Activated naive CD8-positive, alpha-beta T cell treated with anti-CD3 and anti-CD28 coated beads, Interleukin-2, amount 10 ng/mL, durations not matched to agents 7 days and 5 days (primary cell): Measurements from ENCODE around the gene AHI1. TPM values are rescaled to one million over a fixed set of nuclear protein-coding genes. Genes with fewer than 3 reads are reported as not detected.

Source experiments
- ATAC-seq: fragments of 150-1000 bp; cut with Tn5 transposase; one replicate; pipeline ENCODE4 v1.10.0; 2021; ENCODE audit warnings: low read depth, moderate library complexity
- POLR2A ChIA-PET: fragments of 350-600 bp; sonication (Branson Sonifier 250); formaldehyde crosslinking; loops from one replicate; lab custom pipeline; 2021; ENCODE audit warnings: antibody characterized with exemption; lab: Charles Lee
- DNase-seq: peaks from one replicate; pipeline ENCODE4 v3.0.0; 2021
- H3K27ac Mint-ChIP-seq: one replicate; pipeline ENCODE4 v1.8.0; 2022; ENCODE audit warnings: mild to moderate bottlenecking, mixed read lengths
- H3K27me3 Mint-ChIP-seq: one replicate; pipeline ENCODE4 v1.8.0; 2022; ENCODE audit warnings: mild to moderate bottlenecking, moderate library complexity, mixed read lengths
- H3K36me3 Mint-ChIP-seq: one replicate; pipeline ENCODE4 v1.8.0; 2021; ENCODE audit warnings: mild to moderate bottlenecking, mixed read lengths
- H3K4me1 Mint-ChIP-seq: one replicate; pipeline ENCODE4 v1.8.0; 2021; ENCODE audit warnings: mixed read lengths
- H3K4me3 Mint-ChIP-seq: one replicate; pipeline ENCODE4 v1.8.0; 2022; ENCODE audit warnings: mild to moderate bottlenecking, moderate library complexity, mixed read lengths
- H3K9me3 Mint-ChIP-seq: one replicate; pipeline ENCODE4 v1.8.0; 2021; ENCODE audit warnings: mixed read lengths
- total RNA-seq, 2 experiments: library from RNA; stranded (reverse); gene quantifications; one replicate each; pipeline ENCODE4 v1.2.3, GENCODE V29; 2021

Gene AHI1
- total RNA-seq, 2 experiments from 2014 or later = 19.9 to 21.4 TPM

- H3K4me3 Mint-ChIP-seq = no peak overlapping the region
- H3K9me3 Mint-ChIP-seq = no peaks in the 10 kb centered on the region
- ATAC-seq (no peak), DNase-seq (no peak)
- H3K4me1 Mint-ChIP-seq = no peaks in the 10 kb centered on the region
- POLR2A ChIA-PET = no interaction called here
- no peak overlapping the region for H3K27ac Mint-ChIP-seq
- no peaks in the 10 kb centered on the region for H3K36me3 Mint-ChIP-seq
- H3K27me3 Mint-ChIP-seq = peaks cover 2% of the 10 kb centered on the region
These were observed 222.8 kb downstream of the AHI1 start for GRCh38 chr6:135274561-135275293.

- POLR2A ChIA-PET = no interaction called here
- Mint-ChIP-seq H3K27me3 (peaks cover 2% of the 10 kb centered on the region), H3K9me3 (no peaks in the 10 kb centered on the region), H3K4me1 (no peaks in the 10 kb centered on the region), H3K27ac (no peak overlapping the region), H3K4me3 (no peak overlapping the region), H3K36me3 (no peaks in the 10 kb centered on the region)
- ATAC-seq (no peak), DNase-seq (no peak)
These were observed 225.9 kb downstream of the AHI1 start for GRCh38 chr6:135271626-135272025.

GRCh38 chr6:135270676-135271536 is 226.6 kb downstream of the AHI1 start:
- DNase-seq = no peak
- H3K36me3 Mint-ChIP-seq = no peaks in the 10 kb centered on the region
- no peaks in the 10 kb centered on the region for H3K9me3 Mint-ChIP-seq
- peaks cover 2% of the 10 kb centered on the region for H3K27me3 Mint-ChIP-seq
- no peak for ATAC-seq
- POLR2A ChIA-PET = no interaction called here
- H3K4me1 Mint-ChIP-seq = no peaks in the 10 kb centered on the region
- no peak overlapping the region for H3K4me3 Mint-ChIP-seq
- H3K27ac Mint-ChIP-seq = no peak overlapping the region

GRCh38 chr6:135269481-135269891 is 228.1 kb downstream of the AHI1 start:
- H3K4me1 Mint-ChIP-seq = no peaks in the 10 kb centered on the region
- H3K27me3 Mint-ChIP-seq = no peaks in the 10 kb centered on the region
- H3K27ac Mint-ChIP-seq = no peak overlapping the region
- H3K36me3 Mint-ChIP-seq = no peaks in the 10 kb centered on the region
- DNase-seq (no peak), ATAC-seq (no peak)
- POLR2A ChIA-PET = no interaction called here
- H3K4me3 Mint-ChIP-seq = no peak overlapping the region
- H3K9me3 Mint-ChIP-seq = peaks cover 3% of the 10 kb centered on the region

GRCh38 chr6:135268740-135269139 is 228.8 kb downstream of the AHI1 start:
- Mint-ChIP-seq H3K4me3 (no peak overlapping the region), H3K36me3 (no peaks in the 10 kb centered on the region), H3K9me3 (peaks cover 3% of the 10 kb centered on the region), H3K4me1 (no peaks in the 10 kb centered on the region), H3K27ac (no peak overlapping the region), H3K27me3 (no peaks in the 10 kb centered on the region)
- ATAC-seq = no peak
- no peak for DNase-seq
- POLR2A ChIA-PET = no interaction called here

GRCh38 chr6:135268263-135268662 is 229.3 kb downstream of the AHI1 start:
- H3K4me1 Mint-ChIP-seq = no peaks in the 10 kb centered on the region
- H3K9me3 Mint-ChIP-seq = peaks cover 3% of the 10 kb centered on the region
- no peaks in the 10 kb centered on the region for H3K36me3 Mint-ChIP-seq
- DNase-seq (no peak), ATAC-seq (no peak)
- POLR2A ChIA-PET = no interaction called here
- H3K4me3 Mint-ChIP-seq = no peak overlapping the region
- H3K27me3 Mint-ChIP-seq = no peaks in the 10 kb centered on the region
- no peak overlapping the region for H3K27ac Mint-ChIP-seq

GRCh38 chr6:135267085-135267484 is 230.5 kb downstream of the AHI1 start:
- Mint-ChIP-seq H3K4me3 (no peak overlapping the region), H3K4me1 (no peaks in the 10 kb centered on the region), H3K27me3 (no peaks in the 10 kb centered on the region), H3K27ac (no peak overlapping the region), H3K9me3 (peaks cover 3% of the 10 kb centered on the region), H3K36me3 (no peaks in the 10 kb centered on the region)
- ATAC-seq (no peak), DNase-seq (no peak)
- POLR2A ChIA-PET = no interaction called here

GRCh38 chr6:135266675-135267074 is 230.9 kb downstream of the AHI1 start:
- no peak overlapping the region for H3K4me3 Mint-ChIP-seq
- H3K4me1 Mint-ChIP-seq = no peaks in the 10 kb centered on the region
- H3K9me3 Mint-ChIP-seq = peaks cover 3% of the 10 kb centered on the region
- no peak for DNase-seq
- H3K27ac Mint-ChIP-seq = no peak overlapping the region
- ATAC-seq = no peak
- H3K27me3 Mint-ChIP-seq = no peaks in the 10 kb centered on the region
- no peaks in the 10 kb centered on the region for H3K36me3 Mint-ChIP-seq
- POLR2A ChIA-PET = no interaction called here

- H3K4me1 Mint-ChIP-seq = no peaks in the 10 kb centered on the region
- POLR2A ChIA-PET = interaction anchor here (0.6 kb wide), 1 partner anchor 21 kb away, joined by 3 read pairs; no protein-coding TSS in a partner anchor
- no peak overlapping the region for H3K4me3 Mint-ChIP-seq
- no peaks in the 10 kb centered on the region for H3K27me3 Mint-ChIP-seq
- no peak for DNase-seq
- no peaks in the 10 kb centered on the region for H3K36me3 Mint-ChIP-seq
- H3K9me3 Mint-ChIP-seq = peaks cover 3% of the 10 kb centered on the region
- no peak for ATAC-seq
- H3K27ac Mint-ChIP-seq = no peak overlapping the region
These were observed 232.3 kb downstream of the AHI1 start for GRCh38 chr6:135265278-135265677.

GRCh38 chr6:135261872-135262725 is 235.4 kb downstream of the AHI1 start:
- DNase-seq = no peak
- Mint-ChIP-seq H3K4me1 (no peaks in the 10 kb centered on the region), H3K27ac (no peak overlapping the region), H3K4me3 (no peak overlapping the region), H3K36me3 (no peaks in the 10 kb centered on the region), H3K27me3 (no peaks in the 10 kb centered on the region), H3K9me3 (peaks cover 3% of the 10 kb centered on the region)
- POLR2A ChIA-PET = no interaction called here
- ATAC-seq = no peak

- POLR2A ChIA-PET = no interaction called here
- ATAC-seq = no peak
- H3K27ac Mint-ChIP-seq = no peak overlapping the region
- no peak overlapping the region for H3K4me3 Mint-ChIP-seq
- H3K36me3 Mint-ChIP-seq = no peaks in the 10 kb centered on the region
- no peaks in the 10 kb centered on the region for H3K4me1 Mint-ChIP-seq
- H3K27me3 Mint-ChIP-seq = no peaks in the 10 kb centered on the region
- H3K9me3 Mint-ChIP-seq = peaks cover 3% of the 10 kb centered on the region
- DNase-seq = no peak
These were observed 236.9 kb downstream of the AHI1 start for GRCh38 chr6:135260612-135261011.

GRCh38 chr6:135258970-135259369 is 238.6 kb downstream of the AHI1 start:
- DNase-seq = no peak
- no peak overlapping the region for H3K4me3 Mint-ChIP-seq
- no peaks in the 10 kb centered on the region for H3K36me3 Mint-ChIP-seq
- POLR2A ChIA-PET = no interaction called here
- H3K9me3 Mint-ChIP-seq = no peaks in the 10 kb centered on the region
- H3K27ac Mint-ChIP-seq = no peak overlapping the region
- no peaks in the 10 kb centered on the region for H3K4me1 Mint-ChIP-seq
- ATAC-seq = no peak
- H3K27me3 Mint-ChIP-seq = no peaks in the 10 kb centered on the region

- Mint-ChIP-seq H3K36me3 (no peaks in the 10 kb centered on the region), H3K27me3 (no peaks in the 10 kb centered on the region), H3K9me3 (no peaks in the 10 kb centered on the region), H3K27ac (no peak overlapping the region), H3K4me1 (no peaks in the 10 kb centered on the region), H3K4me3 (no peak overlapping the region)
- POLR2A ChIA-PET = no interaction called here
- no peak for ATAC-seq
- no peak for DNase-seq
These were observed 239.7 kb downstream of the AHI1 start for GRCh38 chr6:135257631-135258405.
